ENCODE results near the gene PCDH9.

DNA sequence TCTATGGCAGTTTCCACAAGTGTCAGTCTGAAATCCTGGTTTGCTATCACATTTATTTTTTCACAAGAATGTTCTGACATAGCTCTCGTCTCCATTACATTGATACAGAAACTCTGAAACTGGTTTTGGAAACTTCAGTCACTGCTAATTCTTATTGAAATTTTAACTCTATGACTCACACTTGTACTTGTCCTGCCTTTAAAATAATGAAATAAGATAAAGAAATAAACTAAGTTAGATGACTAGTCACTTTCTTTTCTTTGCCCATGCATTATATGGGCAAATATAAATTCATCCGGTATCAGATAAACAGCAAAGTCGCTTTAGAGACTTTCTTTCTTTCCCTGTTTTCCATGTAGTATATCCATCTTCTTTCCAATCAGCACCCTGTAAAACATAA lies 257.5 kb downstream of the PCDH9 start:
- TF ChIP-seq RFX5 (IDR thresholded peaks at IDR 0.05; ENCODE audit: low read depth, low read length) (no peak), POLR2A (IDR thresholded peaks at IDR 0.05; ENCODE audit: low read depth, low read length) (no peak), CTCF (conservative IDR thresholded peaks at IDR 0.05; ENCODE audit: low read depth, low read length) (no peak), USF2 (IDR thresholded peaks at IDR 0.05; ENCODE audit: low read depth, low read length) (no peak), RAD21 (IDR thresholded peaks at IDR 0.05; ENCODE audit: low read length) (no peak), RCOR1 (IDR thresholded peaks at IDR 0.05; ENCODE audit: insufficient replicate concordance, low read length) (no peak), MXI1 (IDR thresholded peaks at IDR 0.05; ENCODE audit: borderline replicate concordance, low read depth, low read length) (no peak), BHLHE40 (IDR thresholded peaks at IDR 0.05; ENCODE audit: low read depth, low read length) (no peak), NFE2L2 (IDR thresholded peaks at IDR 0.05; ENCODE audit: low read depth, low read length) (no peak), SMC3 (IDR thresholded peaks at IDR 0.05; ENCODE audit: low read depth, low read length) (no peak), CEBPB (IDR thresholded peaks at IDR 0.05; ENCODE audit: low read depth, low read length) (no peak), MAFK (IDR thresholded peaks at IDR 0.05; ENCODE audit: low read depth, low read length) (no peak), FOS (IDR thresholded peaks at IDR 0.05; ENCODE audit: low read depth, low read length) (peak; percentile 5; the same call in 1 of the 2 replicates), ELK1 (IDR thresholded peaks at IDR 0.05; ENCODE audit: borderline replicate concordance, low read depth, low read length) (no peak)

All from IMR-90 (cell line).